ENCODE measurements around the gene MBLAC1.
A peak's percentile ranks its signal among the peaks of the same experiment; 100 is the strongest.

Gene MBLAC1

DNA sequence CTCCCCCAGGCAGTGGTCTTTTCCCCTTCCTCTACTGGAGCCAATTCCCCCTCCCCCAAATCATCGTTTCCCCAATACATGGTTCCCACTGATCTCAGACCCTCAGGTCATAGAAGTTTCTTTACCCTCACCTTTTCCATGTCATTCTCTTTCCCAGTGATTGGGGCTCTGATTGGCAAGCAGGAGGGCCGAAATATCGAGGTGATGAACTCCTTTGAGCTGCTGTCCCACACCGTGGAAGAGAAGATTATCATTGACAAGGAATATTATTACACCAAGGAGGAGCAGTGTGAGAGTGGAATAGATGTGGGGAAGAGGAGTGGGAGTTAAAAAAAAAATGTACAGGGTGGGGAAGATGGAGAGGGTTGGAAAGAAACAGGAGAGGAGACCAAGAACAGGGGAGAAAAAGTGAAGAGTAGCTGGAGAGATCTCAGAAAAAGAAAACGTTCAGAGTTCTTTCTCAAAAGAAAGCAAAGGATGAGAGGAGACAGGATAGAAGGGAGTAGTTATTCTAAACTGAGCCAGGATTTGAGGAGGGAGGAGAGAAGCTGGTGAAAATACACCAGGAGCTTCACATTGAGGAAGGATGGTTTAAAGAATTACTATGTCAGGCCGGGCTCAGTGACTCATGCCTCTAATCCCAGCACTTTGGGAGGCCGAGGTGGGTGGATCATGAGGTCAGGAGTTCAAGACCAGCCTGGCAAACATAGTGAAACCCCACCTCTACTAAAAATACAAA lies 37.1 kb upstream of the MBLAC1 start:
- in situ Hi-C loops (cut with HindIII; ENCODE audit: low pct_ligation_motif_present, low sequenced_read_pairs): loop anchor here (25.0 kb wide), 1 partner anchor 102 kb away; the partner anchor contains the start of gene AZGP1
- DNase-seq: peak; percentile 41
- peak overlapping the region; percentile 87 for H3K4me3 ChIP-seq (ENCODE audit: low read depth, low read length)
- H3K36me3 ChIP-seq (replicated peaks): peaks cover 43% of the 10 kb centered on the region
- peak overlapping the region; percentile 88 for H3K27ac ChIP-seq
- TF ChIP-seq, protein P1, sequence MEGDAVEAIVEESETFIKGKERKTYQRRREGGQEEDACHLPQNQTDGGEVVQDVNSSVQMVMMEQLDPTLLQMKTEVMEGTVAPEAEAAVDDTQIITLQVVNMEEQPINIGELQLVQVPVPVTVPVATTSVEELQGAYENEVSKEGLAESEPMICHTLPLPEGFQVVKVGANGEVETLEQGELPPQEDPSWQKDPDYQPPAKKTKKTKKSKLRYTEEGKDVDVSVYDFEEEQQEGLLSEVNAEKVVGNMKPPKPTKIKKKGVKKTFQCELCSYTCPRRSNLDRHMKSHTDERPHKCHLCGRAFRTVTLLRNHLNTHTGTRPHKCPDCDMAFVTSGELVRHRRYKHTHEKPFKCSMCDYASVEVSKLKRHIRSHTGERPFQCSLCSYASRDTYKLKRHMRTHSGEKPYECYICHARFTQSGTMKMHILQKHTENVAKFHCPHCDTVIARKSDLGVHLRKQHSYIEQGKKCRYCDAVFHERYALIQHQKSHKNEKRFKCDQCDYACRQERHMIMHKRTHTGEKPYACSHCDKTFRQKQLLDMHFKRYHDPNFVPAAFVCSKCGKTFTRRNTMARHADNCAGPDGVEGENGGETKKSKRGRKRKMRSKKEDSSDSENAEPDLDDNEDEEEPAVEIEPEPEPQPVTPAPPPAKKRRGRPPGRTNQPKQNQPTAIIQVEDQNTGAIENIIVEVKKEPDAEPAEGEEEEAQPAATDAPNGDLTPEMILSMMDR (IDR thresholded peaks at IDR 0.05; ENCODE audit: low read depth, low read length, missing control alignments): no peak
- H3K27me3 ChIP-seq (replicated peaks): no peaks in the 10 kb centered on the region

DNA sequence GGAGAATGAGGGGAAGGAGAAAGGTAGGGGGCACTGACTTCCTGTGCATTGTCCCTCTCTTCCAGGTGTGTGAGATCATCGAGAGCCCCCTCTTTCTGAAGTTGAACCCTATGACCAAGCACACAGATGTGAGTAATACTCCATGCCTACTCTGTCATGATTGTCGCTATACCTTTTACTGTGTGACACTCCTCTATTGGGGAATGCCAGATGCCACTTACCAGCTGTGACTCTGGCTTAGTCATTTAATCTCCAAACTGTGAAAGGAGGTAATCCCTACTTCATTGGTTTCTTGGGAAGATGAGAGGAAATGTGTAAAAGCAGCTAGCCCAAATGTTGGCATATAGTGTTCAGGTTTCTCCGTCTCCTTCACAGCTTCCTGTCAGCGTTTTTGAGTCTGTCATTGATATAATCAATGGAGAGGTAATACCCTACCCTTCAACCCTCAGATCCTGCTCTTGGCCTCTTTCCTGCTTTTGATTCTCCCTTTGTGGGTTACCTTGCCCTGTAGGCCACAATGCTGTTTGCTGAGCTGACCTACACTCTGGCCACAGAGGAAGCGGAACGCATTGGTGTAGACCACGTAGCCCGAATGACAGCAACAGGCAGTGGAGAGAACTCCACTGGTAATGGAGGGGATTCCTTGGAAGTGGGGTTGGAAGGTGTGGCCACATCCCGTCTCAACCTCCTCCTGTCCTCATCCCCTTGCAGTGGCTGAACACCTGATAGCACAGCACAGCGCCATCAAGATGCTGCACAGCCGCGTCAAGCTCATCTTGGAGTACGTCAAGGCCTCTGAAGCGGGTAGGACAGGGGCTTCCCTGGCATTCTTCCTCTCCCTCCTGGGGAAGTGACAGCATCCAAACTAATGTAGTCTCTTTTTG lies 36.0 kb upstream of the MBLAC1 start:
- H3K4me3 ChIP-seq (ENCODE audit: low read depth, low read length): no peak overlapping the region
- peak overlapping the region; percentile 88 for H3K27ac ChIP-seq
- H3K27me3 ChIP-seq (replicated peaks): no peaks in the 10 kb centered on the region
- in situ Hi-C loops (cut with HindIII; ENCODE audit: low pct_ligation_motif_present, low sequenced_read_pairs): loop anchor here (25.0 kb wide), 1 partner anchor 103 kb away; the partner anchor contains the start of gene AZGP1
- peaks cover 55% of the 10 kb centered on the region for H3K36me3 ChIP-seq (replicated peaks)
- DNase-seq: no peak
- TF ChIP-seq, protein P1 (IDR thresholded peaks at IDR 0.05; ENCODE audit: low read depth, low read length, missing control alignments): no peak

DNA sequence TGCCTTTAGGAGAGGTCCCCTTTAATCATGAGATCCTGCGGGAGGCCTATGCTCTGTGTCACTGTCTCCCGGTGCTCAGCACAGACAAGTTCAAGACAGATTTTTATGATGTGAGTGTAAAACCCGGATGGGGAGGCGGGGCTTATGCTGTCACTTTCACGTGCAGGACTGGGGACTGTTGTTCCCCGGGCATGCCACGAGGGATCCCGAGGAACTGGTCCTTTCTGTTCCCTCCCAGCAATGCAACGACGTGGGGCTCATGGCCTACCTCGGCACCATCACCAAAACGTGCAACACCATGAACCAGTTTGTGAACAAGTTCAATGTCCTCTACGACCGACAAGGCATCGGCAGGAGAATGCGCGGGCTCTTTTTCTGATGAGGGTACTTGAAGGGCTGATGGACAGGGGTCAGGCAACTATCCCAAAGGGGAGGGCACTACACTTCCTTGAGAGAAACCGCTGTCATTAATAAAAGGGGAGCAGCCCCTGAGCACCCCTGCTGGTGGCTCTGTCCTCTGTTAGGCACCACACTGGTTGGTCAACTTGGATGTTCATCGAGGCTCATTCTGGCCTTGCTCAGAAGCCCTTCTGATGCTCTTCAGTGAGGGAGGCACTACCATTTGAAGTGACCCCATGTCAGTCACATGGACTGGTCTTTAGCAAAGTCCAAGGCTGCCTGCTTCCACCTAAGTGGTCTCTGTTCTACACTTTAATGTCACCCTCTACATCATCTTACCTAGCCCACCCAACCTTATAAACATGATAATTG lies 35.2 kb upstream of the MBLAC1 start:
- H3K36me3 ChIP-seq (replicated peaks): peaks cover 63% of the 10 kb centered on the region
- peak; percentile 35 for DNase-seq
- TF ChIP-seq, protein P1 (IDR thresholded peaks at IDR 0.05; ENCODE audit: low read depth, low read length, missing control alignments): peak; percentile 35
- H3K4me3 ChIP-seq (ENCODE audit: low read depth, low read length): no peak overlapping the region
- no peak overlapping the region for H3K27ac ChIP-seq
- H3K27me3 ChIP-seq (replicated peaks): no peaks in the 10 kb centered on the region
- in situ Hi-C loops (cut with HindIII; ENCODE audit: low pct_ligation_motif_present, low sequenced_read_pairs): loop anchor here (25.0 kb wide), 1 partner anchor 104 kb away; the partner anchor contains the start of gene AZGP1

DNA sequence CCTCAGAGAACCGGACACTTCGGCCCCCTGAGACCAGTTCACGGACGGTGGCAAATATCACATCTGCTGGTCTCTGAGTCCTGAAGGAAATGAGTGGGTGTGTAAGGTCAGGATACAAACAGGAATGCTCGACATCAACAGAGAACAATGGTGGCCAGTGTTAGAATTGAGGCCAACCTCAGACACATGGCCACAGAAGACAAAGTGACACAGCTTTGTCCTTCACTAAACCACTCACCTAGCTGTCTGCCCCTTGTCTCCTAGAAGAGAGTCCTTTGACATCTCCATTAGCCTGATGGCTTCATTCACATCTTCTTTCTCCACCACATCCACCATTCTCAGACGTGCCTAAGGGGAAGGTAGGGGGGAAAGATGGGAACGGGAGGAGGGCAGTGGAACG lies 33.7 kb upstream of the MBLAC1 start:
- H3K4me3 ChIP-seq (ENCODE audit: low read depth, low read length): no peak overlapping the region
- no peak overlapping the region for H3K27ac ChIP-seq
- H3K27me3 ChIP-seq (replicated peaks): no peaks in the 10 kb centered on the region
- in situ Hi-C loops (cut with HindIII; ENCODE audit: low pct_ligation_motif_present, low sequenced_read_pairs): loop anchor here (25.0 kb wide), 1 partner anchor 106 kb away; the partner anchor contains the start of gene AZGP1
- H3K36me3 ChIP-seq (replicated peaks): peaks cover 78% of the 10 kb centered on the region
- no peak for DNase-seq
- TF ChIP-seq, protein P1 (IDR thresholded peaks at IDR 0.05; ENCODE audit: low read depth, low read length, missing control alignments): no peak

DNA sequence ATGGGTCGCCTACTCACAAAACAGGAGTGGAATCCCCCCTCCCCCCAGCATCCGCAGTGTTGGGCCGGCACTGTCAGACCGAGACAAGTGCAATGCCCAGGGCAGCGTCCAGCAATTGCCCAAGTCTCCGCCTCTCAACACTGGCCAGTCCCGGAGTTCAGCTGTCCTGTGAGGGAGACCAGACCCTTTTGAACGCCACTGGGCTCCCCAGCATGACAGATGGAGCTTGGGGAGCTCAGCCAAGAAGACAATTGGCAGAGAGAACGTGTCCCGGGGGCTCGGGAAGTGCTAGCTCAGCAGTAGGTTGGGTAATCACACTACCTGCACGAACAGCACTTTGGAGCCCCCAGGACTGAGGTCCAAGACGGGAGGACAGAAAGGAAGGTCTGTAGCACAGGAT lies 33.3 kb upstream of the MBLAC1 start:
- in situ Hi-C loops (cut with HindIII; ENCODE audit: low pct_ligation_motif_present, low sequenced_read_pairs): loop anchor here (25.0 kb wide), 1 partner anchor 106 kb away; the partner anchor contains the start of gene AZGP1
- DNase-seq: no peak
- H3K4me3 ChIP-seq (ENCODE audit: low read depth, low read length): no peak overlapping the region
- no peak overlapping the region for H3K27ac ChIP-seq
- peaks cover 82% of the 10 kb centered on the region for H3K36me3 ChIP-seq (replicated peaks)
- H3K27me3 ChIP-seq (replicated peaks): no peaks in the 10 kb centered on the region
- TF ChIP-seq, protein P1 (IDR thresholded peaks at IDR 0.05; ENCODE audit: low read depth, low read length, missing control alignments): no peak

Data from brain microvascular endothelial cell (primary cell).